Measurements from ENCODE around the gene GFOD2. TPM values are rescaled to one million over a fixed set of nuclear protein-coding genes. Genes with fewer than 3 reads are reported as not detected.

GFOD2 gene
- total and polyA plus RNA-seq, 2 of the 13 experiments (the other 11 are each of a cell fraction or from before 2014, with no cell fraction given), result 11.1 to 17.2 TPM

DNA sequence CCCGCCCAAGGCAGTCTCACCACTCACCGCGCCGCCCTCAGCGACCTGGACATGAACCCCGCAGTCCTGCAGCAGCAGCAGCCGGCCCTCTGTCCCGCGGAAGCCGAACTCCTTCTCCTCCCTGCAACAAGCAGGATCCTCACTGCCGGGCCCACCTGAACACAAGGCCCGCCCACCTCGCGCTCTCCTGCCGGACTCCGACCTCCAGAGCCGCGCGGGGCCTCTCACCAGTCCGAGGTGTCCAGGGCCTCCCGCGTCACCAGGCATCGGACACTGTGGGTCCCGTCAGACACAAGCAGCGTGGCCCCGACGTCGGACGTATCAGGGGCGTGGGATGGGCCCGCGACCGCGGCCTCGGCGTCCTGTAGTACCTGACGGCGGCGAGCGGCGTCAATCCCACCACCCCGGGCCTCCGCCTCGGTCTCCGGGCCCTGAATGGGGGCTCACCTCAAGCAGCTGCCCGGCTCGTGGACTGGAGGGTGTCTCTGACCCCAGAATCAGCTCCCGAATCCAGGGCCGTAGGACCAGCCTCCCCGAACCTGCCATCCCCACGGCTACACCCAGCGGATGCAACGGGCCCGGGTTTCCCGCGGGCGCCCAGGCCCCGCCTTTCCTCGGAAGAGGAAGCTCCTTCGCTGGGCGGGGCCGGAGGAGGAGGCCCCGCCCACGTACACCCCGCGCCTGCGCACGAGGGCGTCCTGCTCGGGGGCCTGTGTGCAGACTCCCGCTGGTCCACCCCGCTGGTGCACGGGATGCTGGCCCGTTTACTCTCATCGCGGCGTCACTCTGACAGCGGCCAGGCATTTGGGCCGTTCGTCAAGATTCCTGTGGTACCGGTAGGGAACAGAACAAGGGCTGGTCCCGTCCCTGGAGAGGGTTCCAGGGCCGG, 59.2 kb downstream of the GFOD2 start, which contains the start of gene ACD (continued):
- TF ChIP-seq, protein P1, sequence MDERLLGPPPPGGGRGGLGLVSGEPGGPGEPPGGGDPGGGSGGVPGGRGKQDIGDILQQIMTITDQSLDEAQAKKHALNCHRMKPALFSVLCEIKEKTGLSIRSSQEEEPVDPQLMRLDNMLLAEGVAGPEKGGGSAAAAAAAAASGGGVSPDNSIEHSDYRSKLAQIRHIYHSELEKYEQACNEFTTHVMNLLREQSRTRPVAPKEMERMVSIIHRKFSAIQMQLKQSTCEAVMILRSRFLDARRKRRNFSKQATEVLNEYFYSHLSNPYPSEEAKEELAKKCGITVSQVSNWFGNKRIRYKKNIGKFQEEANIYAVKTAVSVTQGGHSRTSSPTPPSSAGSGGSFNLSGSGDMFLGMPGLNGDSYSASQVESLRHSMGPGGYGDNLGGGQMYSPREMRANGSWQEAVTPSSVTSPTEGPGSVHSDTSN (CRISPR knock-in tag; IDR thresholded peaks at IDR 0.05), result no peak
- no peak for TF ChIP-seq SIX1 (CRISPR knock-in tag; IDR thresholded peaks at IDR 0.05; ENCODE audit: borderline replicate concordance)
- TF ChIP-seq, protein P2, sequence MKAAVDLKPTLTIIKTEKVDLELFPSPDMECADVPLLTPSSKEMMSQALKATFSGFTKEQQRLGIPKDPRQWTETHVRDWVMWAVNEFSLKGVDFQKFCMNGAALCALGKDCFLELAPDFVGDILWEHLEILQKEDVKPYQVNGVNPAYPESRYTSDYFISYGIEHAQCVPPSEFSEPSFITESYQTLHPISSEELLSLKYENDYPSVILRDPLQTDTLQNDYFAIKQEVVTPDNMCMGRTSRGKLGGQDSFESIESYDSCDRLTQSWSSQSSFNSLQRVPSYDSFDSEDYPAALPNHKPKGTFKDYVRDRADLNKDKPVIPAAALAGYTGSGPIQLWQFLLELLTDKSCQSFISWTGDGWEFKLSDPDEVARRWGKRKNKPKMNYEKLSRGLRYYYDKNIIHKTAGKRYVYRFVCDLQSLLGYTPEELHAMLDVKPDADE (CRISPR knock-in tag; IDR thresholded peaks at IDR 0.05), result no peak
- peak; percentile 89 for TF ChIP-seq ZSCAN21 (CRISPR knock-in tag; IDR thresholded peaks at IDR 0.05; ENCODE audit: borderline replicate concordance)
- peak; percentile 91 for TF ChIP-seq ZNF543 (CRISPR knock-in tag; IDR thresholded peaks at IDR 0.05)
- TF ChIP-seq, protein P3, sequence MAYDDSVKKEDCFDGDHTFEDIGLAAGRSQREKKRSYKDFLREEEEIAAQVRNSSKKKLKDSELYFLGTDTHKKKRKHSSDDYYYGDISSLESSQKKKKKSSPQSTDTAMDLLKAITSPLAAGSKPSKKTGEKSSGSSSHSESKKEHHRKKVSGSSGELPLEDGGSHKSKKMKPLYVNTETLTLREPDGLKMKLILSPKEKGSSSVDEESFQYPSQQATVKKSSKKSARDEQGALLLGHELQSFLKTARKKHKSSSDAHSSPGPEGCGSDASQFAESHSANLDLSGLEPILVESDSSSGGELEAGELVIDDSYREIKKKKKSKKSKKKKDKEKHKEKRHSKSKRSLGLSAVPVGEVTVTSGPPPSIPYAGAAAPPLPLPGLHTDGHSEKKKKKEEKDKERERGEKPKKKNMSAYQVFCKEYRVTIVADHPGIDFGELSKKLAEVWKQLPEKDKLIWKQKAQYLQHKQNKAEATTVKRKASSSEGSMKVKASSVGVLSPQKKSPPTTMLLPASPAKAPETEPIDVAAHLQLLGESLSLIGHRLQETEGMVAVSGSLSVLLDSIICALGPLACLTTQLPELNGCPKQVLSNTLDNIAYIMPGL (CRISPR knock-in tag; IDR thresholded peaks at IDR 0.05; ENCODE audit: borderline replicate concordance in 1 of 2, low read depth in 1 of 2), result peak; percentile 25 to 90; a peak in 3 of 4 replicates
- TF ChIP-seq, protein P4, sequence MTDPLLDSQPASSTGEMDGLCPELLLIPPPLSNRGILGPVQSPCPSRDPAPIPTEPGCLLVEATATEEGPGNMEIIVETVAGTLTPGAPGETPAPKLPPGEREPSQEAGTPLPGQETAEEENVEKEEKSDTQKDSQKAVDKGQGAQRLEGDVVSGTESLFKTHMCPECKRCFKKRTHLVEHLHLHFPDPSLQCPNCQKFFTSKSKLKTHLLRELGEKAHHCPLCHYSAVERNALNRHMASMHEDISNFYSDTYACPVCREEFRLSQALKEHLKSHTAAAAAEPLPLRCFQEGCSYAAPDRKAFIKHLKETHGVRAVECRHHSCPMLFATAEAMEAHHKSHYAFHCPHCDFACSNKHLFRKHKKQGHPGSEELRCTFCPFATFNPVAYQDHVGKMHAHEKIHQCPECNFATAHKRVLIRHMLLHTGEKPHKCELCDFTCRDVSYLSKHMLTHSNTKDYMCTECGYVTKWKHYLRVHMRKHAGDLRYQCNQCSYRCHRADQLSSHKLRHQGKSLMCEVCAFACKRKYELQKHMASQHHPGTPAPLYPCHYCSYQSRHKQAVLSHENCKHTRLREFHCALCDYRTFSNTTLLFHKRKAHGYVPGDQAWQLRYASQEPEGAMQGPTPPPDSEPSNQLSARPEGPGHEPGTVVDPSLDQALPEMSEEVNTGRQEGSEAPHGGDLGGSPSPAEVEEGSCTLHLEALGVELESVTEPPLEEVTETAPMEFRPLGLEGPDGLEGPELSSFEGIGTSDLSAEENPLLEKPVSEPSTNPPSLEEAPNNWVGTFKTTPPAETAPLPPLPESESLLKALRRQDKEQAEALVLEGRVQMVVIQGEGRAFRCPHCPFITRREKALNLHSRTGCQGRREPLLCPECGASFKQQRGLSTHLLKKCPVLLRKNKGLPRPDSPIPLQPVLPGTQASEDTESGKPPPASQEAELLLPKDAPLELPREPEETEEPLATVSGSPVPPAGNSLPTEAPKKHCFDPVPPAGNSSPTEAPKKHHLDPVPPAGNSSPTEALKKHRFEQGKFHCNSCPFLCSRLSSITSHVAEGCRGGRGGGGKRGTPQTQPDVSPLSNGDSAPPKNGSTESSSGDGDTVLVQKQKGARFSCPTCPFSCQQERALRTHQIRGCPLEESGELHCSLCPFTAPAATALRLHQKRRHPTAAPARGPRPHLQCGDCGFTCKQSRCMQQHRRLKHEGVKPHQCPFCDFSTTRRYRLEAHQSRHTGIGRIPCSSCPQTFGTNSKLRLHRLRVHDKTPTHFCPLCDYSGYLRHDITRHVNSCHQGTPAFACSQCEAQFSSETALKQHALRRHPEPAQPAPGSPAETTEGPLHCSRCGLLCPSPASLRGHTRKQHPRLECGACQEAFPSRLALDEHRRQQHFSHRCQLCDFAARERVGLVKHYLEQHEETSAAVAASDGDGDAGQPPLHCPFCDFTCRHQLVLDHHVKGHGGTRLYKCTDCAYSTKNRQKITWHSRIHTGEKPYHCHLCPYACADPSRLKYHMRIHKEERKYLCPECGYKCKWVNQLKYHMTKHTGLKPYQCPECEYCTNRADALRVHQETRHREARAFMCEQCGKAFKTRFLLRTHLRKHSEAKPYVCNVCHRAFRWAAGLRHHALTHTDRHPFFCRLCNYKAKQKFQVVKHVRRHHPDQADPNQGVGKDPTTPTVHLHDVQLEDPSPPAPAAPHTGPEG (CRISPR knock-in tag; IDR thresholded peaks at IDR 0.05), result peak; percentile 26; the same call in 1 of the 2 replicates
- TF ChIP-seq NRL (CRISPR knock-in tag; IDR thresholded peaks at IDR 0.05; ENCODE audit: borderline replicate concordance), result peak; percentile 19
- TF ChIP-seq MAF1 (CRISPR knock-in tag; IDR thresholded peaks at IDR 0.05; ENCODE audit: borderline replicate concordance), result no peak; the same call in 1 of the 2 replicates
- peak; percentile 64; the same call in 1 of the 2 replicates for TF ChIP-seq GATA4 (IDR thresholded peaks at IDR 0.05; ENCODE audit: borderline replicate concordance, low read depth)
- no peak for TF ChIP-seq RFXANK (CRISPR knock-in tag; IDR thresholded peaks at IDR 0.05)
- TF ChIP-seq, protein P5, sequence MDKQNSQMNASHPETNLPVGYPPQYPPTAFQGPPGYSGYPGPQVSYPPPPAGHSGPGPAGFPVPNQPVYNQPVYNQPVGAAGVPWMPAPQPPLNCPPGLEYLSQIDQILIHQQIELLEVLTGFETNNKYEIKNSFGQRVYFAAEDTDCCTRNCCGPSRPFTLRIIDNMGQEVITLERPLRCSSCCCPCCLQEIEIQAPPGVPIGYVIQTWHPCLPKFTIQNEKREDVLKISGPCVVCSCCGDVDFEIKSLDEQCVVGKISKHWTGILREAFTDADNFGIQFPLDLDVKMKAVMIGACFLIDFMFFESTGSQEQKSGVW (CRISPR knock-in tag; IDR thresholded peaks at IDR 0.05; ENCODE audit: borderline replicate concordance), result peak; percentile 60; the same call in 1 of the 2 replicates
- TF ChIP-seq MBNL3 (CRISPR knock-in tag; conservative IDR thresholded peaks at IDR 0.05), result no peak
- TF ChIP-seq, protein P6, sequence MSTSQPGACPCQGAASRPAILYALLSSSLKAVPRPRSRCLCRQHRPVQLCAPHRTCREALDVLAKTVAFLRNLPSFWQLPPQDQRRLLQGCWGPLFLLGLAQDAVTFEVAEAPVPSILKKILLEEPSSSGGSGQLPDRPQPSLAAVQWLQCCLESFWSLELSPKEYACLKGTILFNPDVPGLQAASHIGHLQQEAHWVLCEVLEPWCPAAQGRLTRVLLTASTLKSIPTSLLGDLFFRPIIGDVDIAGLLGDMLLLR (CRISPR knock-in tag; IDR thresholded peaks at IDR 0.05), result no peak
- TF ChIP-seq NFKB2 (CRISPR knock-in tag; IDR thresholded peaks at IDR 0.05; ENCODE audit: borderline replicate concordance), result no peak; the same call in 1 of the 2 replicates
- no peak for TF ChIP-seq SMC3 (IDR thresholded peaks at IDR 0.05; ENCODE audit: low read length)
